CD4-positive, alpha-beta T cell treated with Interleukin-17A for 4 hours (primary cell): ENCODE data around the gene TAF1C.
"Not testable (repeated sequence)": the region's sequence is repeated elsewhere in the genome, so short reads cannot be mapped to it uniquely, and the experiment has no call there.

Source experiments
- DNase-seq: peaks from one replicate; pipeline ENCODE4 v3.0.0-alpha.2; 2020; ENCODE audit warnings: mixed read lengths

The TAF1C gene

GRCh38 chr16:84207251-84207650, 20.4 kb upstream of the TAF1C start:
- DNase-seq: no peak

DNA sequence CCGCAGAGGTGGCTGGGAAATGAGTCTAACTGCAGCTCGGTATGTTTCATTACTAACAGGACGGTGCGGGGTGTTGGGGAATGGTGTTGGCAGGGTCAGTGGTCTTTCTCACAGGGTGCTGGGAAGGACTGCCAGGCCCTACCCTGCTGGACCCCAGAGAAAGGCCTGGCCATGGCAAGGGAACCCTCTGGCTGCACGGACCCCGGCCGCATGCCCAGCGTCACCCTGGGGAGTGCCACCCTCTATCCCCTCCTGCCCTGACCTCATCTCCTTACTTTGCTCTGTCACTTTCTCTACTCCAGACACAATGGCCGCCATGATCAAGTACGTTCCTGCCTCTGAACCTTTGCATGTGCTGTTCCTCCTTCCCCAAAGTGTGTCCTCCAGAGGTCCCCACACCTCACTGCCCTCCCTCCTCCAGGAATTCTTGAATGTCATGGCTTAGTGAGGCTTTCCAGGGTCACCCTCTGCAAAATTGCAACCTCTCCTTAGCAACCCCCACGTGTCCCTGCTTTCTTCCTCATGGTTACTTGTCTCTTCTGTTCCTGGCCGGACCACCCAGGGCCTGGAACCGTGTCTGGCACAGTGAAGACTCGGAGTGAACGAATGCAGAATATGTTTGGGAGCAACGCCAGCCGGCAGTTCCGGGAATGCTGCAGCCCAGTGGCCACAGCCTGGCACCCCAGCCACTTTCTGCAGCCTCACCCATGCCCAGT, 19.3 kb upstream of the TAF1C start:
- no peak for DNase-seq

DNA sequence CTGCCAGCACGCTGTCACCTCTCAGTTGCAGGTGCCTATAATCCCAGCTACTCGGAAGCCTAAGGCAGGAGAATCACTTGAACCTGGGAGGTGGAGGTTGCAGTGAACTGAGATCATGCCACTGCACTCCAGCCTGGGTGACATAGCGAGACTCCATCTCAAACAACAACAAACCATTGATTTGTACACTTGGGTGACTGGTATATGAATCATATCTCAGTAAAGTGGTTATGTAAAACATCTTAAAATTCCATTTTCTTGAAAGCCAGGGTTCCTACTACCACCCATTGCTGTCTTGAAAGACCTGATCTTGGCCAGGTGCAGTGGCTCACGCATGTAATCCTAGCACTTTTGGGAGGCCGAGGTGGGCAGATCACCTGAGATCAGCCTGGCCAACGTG, 18.3 kb upstream of the TAF1C start:
- DNase-seq: not testable (repeated sequence)

DNA sequence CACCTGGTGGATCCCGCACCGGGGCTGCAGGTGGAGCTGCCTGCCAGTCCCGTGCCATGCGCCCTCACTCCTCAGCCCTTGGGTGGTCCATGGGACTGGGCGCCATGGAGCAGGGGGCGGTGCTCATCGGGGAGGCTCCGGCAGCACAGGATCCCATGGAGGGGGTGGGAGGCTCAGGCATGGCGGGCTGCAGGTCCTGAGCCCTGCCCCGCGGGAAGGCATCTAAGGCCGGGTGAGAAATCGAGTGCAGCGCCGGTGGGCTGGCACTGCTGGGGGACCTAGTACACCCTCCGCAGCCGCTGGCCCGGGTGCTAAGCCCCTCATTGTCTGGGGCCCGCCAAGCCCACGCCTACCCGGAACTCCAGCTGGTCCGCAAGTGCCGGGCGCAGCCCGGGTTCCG, 17.7 kb upstream of the TAF1C start:
- not testable (repeated sequence) for DNase-seq

- no peak for DNase-seq
These were observed 13.0 kb upstream of the TAF1C start for GRCh38 chr16:84199861-84200260.

- no peak for DNase-seq
These were observed 12.2 kb upstream of the TAF1C start for GRCh38 chr16:84199097-84199496.

GRCh38 chr16:84198401-84198800, 11.5 kb upstream of the TAF1C start:
- DNase-seq: no peak

DNA sequence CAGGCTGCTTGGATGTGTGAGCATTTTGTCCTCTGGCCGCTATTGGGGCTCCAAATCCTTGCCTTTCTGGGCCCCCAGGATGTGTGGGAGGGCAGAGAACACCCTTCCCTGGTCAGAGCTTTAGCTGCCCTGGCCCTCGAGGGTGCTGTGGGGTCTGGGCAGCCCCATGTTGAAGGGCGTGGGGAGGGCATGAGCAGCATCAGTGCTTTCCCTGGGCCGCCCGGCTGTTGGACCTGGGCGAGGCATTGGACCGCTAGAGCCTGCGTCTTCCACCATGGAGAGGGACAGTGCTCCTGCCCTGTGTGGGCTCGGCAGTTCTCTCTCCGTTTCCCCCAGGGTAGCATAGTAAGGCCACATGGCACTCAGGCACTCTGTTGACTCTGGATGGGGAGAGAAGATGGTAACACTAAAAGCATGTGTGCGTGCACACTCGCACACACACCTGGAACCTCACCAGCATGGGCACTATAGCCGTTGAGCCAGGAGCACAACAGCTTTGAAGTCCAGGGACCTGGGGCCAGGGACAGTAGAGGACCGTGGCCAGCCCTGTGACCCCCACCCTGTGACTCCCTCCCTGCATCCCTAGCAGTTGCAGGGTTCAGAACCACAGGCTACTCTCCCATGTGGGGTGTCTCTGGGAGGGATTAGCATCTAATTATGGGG, 10.7 kb upstream of the TAF1C start:
- DNase-seq: no peak

DNA sequence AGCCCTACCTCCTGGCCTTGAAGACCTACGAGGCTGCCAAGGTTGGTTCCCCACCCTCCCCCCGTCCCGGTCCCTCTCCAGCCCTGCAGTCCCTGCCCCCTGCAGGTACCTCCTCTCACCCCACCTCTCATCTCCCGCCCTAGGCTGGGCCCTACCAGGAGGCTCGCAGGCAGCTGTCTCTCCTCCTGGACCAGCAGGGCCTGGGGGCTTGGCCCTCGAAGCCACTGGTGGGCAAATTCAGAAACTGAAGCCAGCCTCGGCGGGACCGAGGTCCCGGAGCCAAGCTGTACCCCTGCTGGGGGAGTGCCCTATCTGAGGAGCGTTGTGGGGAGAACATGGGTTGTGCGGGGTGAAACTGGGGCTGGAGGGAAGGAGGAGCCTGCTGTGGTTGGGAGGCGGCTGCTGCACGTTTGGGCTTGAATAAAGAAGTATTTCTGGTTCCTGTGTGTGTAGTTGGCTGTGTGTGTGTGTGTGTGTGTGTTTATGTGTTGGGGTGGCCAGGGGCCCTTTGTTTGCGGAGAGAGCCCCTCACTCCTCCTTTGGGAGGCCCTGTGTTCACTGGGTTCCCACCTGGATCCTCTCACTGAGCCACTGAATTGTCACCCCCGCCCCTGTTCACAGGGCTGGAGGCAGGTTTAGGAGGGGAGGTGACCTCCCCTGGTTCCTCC, 10.0 kb upstream of the TAF1C start:
- no peak for DNase-seq

DNA sequence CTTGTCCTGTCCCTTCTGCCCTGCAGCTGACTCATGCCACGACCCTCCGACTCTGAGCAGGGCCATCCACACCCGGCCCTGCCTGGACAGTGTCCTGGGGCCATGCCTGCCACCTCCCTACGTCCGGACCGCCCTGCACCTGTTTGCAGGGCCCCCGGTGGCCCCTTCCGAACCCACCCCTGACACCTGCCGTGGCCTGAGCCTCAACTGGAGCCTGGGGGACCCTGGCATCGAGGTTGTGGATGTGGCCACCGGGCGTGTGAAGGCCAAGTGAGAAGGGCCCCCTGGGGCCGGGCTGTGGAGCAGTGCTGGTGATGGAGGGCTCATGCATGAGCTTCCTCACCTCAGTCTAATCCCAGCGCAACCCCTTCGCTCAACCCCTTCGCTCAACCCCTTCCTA, 9.2 kb upstream of the TAF1C start:
- no peak for DNase-seq

DNA sequence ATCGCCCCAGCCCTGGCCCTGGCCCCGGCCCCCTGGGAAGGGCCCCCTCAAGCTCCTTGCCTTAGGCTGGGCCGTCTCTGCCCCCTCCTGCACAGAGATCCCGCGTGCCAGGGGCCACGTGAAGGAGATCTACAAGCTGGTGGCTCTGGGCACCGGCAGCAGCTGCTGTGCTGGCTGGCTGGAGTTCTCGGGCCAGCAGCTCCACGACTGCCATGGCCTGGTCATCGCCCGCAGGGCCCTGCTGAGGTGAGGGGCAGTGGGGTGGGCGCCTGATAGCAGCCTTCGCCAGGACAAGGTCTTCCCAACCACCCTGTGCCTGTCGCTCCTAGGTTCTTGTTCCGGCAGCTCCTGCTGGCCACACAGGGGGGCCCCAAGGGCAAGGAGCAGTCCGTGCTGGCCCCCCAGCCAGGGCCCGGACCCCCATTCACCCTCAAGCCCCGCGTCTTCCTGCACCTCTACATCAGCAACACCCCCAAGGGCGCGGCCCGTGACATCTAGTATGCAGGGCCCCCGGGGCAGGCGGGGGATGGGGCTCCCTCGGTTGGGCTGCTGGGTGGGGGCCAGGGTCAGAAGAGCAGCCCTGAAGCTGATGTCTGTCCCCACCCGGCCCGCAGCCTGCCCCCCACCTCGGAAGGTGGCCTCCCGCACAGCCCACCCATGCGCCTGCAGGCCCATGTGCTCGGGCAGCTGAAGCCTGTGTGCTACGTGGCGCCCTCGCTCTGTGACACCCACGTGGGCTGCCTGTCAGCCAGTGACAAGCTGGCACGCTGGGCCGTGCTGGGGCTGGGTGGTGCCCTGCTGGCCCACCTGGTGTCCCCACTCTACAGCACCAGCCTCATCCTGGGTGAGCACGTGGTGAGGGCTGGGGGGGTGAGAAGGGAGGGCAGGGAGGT, 8.6 kb upstream of the TAF1C start:
- DNase-seq: no peak

- peak; percentile 60 for DNase-seq
These were observed 7.8 kb upstream of the TAF1C start for GRCh38 chr16:84194470-84195200.

DNA sequence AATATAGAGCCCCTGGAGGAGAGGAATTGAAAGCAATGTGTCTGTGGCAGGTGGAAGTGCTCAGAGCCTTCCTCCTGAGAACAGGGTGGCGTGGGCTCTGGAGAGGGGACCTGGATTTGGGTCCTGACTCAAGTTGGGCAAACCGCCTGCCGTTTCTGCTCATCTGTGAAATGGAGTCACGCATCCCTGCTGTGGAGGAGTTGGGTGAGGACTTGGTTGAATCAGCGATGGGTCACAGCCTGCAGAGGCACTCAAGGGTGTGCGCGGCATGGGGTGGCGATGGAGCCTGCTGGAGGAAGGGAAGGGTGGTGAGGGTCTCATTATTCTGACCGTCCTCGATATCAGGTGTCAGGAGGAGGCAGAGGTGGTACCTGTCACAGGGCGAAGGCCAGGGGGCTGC, 7.2 kb upstream of the TAF1C start:
- DNase-seq: no peak

- DNase-seq: peak; percentile 26
These were observed 6.6 kb upstream of the TAF1C start for GRCh38 chr16:84193480-84193879.

GRCh38 chr16:84191466-84191865, 4.6 kb upstream of the TAF1C start:
- no peak for DNase-seq

- DNase-seq: no peak
These were observed 4.0 kb upstream of the TAF1C start, which contains the start of gene ADAD2 for GRCh38 chr16:84190731-84191388. Gene ADAD2, plus strand, starts transcription at chr16:84191157. Its CDS starts 74 bp downstream, at chr16:84191231.

- DNase-seq: no peak
These were observed 2.1 kb downstream of the TAF1C start for GRCh38 chr16:84184775-84185174.

- DNase-seq: no peak
These were observed 2.8 kb downstream of the TAF1C start for GRCh38 chr16:84183911-84184591.

GRCh38 chr16:84183572-84183875, 3.3 kb downstream of the TAF1C start:
- DNase-seq: no peak

DNA sequence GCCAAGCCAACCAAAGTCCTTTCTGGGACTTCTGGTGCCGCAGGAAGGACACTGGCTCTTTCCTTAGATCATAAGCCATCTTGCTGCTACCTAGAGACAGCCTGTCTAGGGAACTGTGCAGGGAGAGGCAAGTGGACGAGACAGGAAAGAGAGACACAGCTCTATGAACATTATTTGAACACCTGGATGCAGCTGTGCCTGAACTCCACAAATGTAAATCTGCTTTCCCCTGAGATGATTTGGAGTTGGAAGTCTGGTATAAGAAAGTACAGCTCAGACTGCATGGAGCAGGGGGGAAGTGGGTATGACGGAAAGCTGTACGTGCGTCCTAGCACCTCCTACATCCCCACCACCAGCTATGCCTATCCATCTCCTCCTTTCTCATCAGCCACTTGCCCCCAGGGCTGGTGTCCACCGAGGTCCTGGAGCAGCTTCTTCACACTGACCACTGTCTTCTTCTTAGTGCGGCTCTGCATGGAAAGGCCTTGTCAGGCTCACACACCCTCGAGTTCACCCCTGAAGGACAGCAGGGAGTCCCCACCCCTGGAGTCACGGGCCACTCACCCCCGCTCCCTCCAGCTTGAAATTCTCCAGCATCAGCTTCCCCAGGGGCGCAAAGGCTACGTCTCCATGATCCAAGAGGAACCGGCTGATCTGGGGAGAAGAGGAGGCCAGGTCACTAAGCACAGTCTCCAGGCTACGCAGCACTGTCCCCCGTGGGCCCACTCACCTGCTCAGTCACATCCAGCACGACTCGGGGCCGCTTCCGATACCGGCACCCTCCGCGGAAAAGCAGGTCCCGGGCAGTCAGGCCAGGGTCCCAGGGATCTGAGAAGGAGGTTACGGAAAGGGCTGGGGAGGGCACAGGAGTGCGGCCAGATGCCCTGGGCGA, 3.9 kb downstream of the TAF1C start:
- DNase-seq: no peak
